HG03378 (cell line): ENCODE measurements around the gene MEOX2.

Source experiments
- ATAC-seq: cut with Tn5 transposase; IDR thresholded peaks from one replicate; pipeline ENCODE4 v1.9.1; 2021; ENCODE audit warnings: mild to moderate bottlenecking, moderate library complexity; ENCODE audit not compliant: unreplicated experiment

The MEOX2 gene

DNA sequence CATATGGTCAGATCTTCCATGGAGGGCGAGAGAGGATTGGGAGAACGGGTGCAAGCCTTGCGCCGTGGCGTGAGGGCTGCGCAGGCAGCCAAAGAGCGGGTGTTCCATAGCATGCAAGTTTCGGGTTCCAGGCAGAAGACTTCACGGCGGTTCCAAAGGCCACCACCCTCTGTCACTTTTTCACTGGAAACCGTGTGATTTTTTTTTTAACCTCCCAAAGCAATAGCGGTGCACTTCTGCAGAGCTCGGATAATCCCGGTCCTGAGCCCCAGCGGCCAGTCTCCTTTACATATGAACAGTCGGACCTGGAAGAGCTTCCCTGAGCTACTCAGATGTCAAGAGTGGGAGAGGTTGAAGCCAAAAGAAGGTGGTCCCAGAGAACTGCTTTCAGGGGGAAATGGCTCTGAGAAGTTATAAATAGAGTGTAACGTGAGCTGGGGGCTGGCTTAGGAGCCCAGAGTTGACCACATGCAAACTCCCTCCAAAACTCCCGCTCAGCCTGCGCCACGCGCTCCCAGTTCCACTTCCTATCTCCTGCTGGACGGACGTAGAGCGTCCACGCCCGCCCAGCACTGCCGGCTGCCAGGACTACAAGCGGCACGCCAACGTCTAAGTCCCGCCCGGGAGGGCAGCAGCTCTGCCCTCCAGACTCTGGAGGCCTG is at the start of gene MEOX2:
MEOX2 (minus strand) TSS at position 389 of the 662 bp plus-strand sequence; CDS start at position 108, 281 bp downstream.
- no peak for ATAC-seq

- no peak for ATAC-seq
These were observed 43.3 kb upstream of the MEOX2 start for GRCh38 chr7:15729746-15730145.

DNA sequence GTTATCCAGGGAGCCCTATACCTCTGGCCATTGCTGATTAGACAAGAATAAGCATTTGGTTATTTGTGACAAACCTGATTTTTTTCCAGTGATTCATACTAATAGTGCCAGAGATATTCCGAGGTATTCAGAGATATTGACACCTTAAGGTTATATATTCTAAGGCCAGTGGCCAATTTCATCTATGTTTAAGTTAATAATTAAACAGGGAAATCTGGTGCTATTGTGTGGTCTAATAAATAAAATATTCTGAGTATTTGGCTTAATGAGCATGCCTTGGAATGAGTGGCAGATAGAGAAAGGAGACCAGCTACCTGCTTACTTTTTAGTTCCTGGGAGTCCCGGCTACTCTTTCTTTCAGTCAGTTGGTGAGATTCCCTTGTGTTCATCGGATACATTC is 38.6 kb upstream of the MEOX2 start:
- ATAC-seq, result no peak

- ATAC-seq, result no peak
These were observed 37.4 kb upstream of the MEOX2 start for GRCh38 chr7:15723841-15724240.

DNA sequence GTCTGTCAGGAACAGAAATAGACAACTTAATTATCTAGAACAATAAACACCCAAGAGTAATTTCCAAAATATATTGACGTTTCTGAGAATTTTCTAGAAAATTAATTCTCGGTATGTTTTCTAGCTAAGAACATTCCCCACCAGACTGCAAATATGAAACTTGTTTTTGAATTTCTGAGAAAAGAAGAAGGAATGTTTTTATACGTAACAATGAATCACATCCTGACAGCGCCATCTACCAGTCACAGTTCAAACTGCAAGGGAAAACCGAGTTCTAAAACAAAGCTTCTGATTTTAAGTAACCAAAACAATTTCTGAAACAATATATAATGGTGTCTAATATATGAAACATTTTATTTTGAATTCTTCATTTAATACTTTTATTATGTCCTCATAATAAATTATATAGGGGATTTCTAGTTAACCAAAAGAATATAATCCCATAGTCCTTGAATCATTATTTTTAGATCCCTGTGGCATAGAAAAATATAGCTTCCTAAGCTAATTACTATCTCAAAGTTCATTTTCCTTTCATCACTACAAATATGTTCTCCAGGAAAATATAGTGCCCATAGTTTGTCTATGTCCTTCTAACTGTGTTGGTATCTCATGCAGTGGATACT is 34.5 kb upstream of the MEOX2 start:
- ATAC-seq, result no peak

GRCh38 chr7:15719311-15719710 is 32.8 kb upstream of the MEOX2 start:
- ATAC-seq, result no peak

- ATAC-seq, result no peak
These were observed 29.0 kb upstream of the MEOX2 start for GRCh38 chr7:15715435-15715834.

- no peak for ATAC-seq
These were observed 23.5 kb upstream of the MEOX2 start for GRCh38 chr7:15709978-15710377.

- no peak for ATAC-seq
These were observed 21.1 kb upstream of the MEOX2 start for GRCh38 chr7:15707570-15707969.

- no peak for ATAC-seq
These were observed 17.2 kb upstream of the MEOX2 start for GRCh38 chr7:15703732-15704131.

DNA sequence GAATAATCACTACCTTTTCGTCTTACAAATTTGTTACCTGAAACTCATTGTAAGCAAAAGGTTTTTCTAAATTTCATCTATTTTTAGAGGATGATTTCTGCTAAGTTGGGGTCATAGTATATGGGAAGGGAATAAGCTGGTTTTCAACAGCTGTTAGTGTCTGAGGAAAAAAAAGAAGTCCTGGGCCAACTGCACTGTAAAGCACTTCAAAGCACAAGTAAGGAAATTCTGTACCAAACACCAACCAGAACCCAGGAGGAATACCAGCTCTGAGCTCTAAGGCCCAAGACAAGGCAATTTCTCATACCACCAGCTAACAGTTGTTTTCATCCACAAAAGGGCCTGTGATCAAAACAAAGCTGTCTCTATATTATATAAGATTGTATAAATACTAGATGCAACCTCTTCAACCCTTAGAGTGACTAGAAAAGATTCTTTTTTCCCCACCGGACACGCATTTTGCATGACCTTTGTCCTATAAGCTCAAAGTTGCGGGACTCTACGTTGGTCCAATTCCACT is 6.1 kb upstream of the MEOX2 start:
- ATAC-seq, result no peak

DNA sequence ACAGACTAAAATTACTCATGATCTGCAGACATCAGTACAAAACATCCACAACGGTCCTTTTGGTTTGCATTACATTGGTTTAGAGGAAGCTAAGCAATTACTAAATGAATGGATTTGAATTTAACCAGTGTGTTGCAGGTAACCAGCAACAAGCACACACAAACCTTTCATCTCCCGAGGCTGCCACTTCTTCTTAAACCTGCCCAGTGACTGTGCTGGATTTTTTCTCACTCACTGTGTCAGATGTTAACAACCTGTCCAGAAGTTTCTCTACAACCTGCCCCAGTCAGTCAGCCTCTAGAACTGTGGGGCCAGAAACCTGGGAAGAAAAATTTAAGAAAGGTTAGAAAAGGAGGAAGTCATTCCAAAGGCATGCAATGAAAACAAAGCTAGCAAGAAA is 2.4 kb upstream of the MEOX2 start:
- ATAC-seq, result no peak

- no peak for ATAC-seq
These were observed 1.8 kb upstream of the MEOX2 start for GRCh38 chr7:15688279-15688626.

DNA sequence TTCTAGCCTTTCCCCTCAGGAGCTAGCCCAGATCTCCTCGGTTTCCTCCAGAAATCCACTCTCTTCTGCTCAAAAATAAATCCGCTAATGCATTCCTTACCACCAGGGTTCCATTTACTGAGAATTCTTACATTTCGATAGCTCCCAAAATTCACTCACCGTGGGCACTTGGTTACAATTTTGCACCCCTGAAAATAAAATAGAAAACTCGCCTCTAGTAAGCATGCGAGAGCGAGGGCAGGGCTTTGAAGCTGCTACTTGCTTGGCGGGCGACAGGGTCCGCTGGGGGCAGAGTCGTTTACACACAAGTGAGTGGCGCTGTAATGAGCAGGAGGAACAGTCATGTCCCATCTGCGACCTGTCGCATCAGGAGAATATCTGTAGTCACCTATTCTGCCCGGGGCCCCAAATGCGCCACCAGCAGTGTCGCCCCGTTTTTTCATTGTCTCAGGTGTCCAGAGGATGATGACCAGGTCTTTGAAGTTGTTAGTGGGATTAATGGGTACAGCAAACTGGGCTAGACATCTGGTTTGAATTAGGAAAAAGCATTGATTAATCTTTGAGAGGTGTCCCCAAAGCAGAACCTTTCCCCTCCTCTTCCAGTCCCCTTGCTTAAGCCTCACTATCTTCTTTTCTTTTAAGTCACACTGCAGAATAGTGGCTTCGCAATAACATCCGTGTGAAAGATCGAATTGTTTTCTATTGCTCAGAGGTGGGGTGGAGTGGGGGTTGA is 1.2 kb upstream of the MEOX2 start:
- no peak for ATAC-seq

DNA sequence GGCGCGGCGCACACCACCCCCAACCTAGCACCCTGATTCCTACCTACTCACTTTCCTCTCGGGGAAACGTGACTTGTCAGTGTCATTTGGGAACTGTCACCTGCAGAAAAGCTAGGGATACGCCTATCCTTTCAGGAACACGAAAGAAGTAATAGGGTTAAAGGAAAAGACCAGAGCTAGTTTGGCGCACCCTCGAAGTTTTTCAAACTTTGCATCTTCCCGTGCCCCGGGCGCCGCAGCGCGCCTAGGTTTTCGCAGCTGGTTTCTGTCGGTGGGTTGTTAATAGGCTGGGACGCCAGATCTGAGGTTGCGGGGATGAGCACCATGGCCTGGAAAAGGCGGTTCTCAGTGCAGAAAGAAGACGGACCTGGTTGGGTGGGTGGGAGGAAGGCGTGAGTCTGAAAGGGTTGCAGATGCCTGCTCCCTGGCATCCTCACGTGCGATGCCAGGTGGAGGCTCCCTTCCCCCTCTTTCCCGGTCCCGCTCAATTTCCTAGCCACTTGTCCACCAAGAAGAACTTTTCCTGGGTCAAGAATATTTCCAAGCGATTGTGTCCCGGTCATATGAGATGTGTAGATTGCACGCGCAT is 568 bp upstream of the MEOX2 start:
- ATAC-seq, result no peak

DNA sequence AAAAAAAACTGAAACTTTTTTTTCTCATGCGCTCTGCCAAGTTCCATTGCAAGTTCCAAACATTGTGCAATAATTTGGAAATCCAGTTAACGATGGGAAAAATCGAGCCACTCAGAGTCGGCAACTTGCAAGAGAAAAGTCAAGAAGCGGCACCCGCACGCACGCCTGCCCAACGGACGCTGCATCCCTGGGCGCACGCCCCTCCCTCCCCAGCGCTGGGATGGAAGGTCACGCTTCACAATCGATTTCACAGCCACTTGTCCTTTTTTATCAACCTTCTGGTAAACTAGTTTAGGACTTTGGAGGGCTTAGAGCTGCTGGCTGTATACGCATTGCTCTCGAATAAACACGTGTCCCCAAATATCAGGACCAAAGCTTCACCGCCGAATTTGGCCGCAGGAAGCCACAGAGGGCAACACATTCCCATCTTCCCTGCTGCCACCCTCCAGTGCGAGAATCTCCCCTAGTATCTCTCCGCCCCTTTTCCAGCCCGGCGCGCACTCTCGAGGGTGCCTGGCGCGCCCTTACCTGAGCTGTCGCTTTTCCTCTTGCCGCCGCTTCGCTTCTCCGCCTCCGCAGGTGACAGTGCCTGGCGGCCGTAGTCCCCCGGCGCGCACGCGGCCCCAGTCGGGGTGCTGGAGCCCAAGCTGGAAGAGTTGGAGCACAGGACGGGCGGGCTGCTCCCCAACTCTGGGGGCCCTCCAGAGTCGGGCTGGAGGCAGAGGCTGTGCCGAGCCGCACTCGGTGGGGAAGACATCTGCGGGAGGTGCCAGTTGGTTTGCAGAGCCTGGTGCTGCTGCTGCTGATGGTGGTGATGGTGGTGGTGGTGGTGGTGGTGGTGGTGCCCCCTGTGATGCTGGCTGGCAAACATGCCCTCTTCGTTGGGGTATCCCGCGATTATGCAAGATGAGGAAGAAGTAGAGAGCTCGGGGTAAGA is 857 bp downstream of the MEOX2 start:
- ATAC-seq, result no peak

DNA sequence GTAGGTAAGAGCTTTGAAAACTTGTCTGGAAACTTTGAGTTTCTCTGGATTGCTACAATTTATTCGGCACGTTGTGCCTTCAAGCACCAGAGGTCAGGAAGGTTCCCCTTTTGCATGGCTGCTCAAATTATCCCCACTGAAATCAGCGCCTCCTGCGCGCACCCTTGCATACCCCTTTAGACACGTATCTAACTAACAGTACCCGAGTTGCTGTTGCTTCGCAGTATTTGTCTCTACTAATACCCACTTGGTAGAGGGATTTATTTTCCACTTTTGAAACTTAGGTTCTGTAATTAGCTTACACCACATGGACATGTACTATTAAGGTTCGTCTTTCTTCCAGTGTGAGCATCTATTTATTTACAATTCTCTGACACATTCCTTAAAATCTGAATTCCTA is 1.6 kb downstream of the MEOX2 start:
- no peak for ATAC-seq

GRCh38 chr7:15684111-15684800 is 2.2 kb downstream of the MEOX2 start:
- ATAC-seq, result no peak

DNA sequence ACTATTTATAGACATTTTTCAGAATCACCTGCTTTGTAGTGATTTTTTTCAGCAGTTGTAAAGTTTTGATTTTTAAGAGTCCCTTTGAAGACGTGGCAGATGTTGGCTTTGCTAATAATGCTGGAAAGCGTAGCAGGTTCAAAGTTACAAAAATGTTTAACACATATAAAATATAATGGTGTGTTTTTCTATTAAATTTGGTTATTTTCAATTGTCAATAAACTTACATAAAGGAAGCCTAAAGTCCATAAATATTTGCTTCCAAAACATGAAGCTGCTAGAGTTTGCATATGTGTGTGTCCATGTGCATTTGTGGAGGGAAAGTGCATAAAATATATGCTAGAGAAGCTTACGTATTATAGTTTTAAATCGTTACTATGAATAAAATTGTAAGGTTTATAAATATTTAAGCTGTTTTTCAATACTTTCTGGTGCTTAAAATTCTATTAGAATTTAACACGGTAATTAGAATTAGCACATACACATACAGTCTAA is 3.7 kb downstream of the MEOX2 start:
- ATAC-seq, result no peak

DNA sequence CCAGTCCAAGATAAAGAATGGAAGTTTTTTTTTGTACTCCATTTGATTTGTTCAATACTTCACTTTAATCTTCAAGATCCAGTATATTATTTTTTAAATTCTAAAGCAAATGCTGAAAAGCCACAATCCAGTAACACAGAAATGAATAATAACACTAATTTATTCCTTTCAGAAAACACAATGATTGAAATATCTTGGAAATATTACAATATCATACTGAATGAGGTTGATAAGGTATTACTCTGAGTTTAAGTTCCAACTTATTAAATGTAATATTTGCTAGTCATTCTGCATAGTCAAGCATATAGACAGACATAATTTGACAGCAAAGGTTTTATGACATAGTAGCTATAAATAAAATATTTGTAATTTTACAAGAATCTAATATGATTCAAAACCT is 4.4 kb downstream of the MEOX2 start:
- ATAC-seq, result no peak
